Activated naive CD8-positive, alpha-beta T cell treated with anti-CD3 and anti-CD28 coated beads, Interleukin-2, amount 50 U/mL, for 24 hours (primary cell): ENCODE results near the gene OR2T12.
"Not testable (repeated sequence)": the region's sequence is repeated elsewhere in the genome, so short reads cannot be mapped to it uniquely, and the experiment has no call there.

Experiments
- ATAC-seq: fragments of 150-1000 bp; cut with Tn5 transposase; one replicate; pipeline ENCODE4 v1.10.0; 2021
- DNase-seq: peaks from one replicate; pipeline ENCODE4 v3.0.0; 2021
- H3K27ac Mint-ChIP-seq: one replicate; pipeline ENCODE4 v1.8.0; 2021; ENCODE audit warnings: mild to moderate bottlenecking, mixed read lengths
- H3K27me3 Mint-ChIP-seq: one replicate; pipeline ENCODE4 v1.8.0; 2021; ENCODE audit warnings: mixed read lengths
- H3K36me3 Mint-ChIP-seq: one replicate; pipeline ENCODE4 v1.8.0; 2021; ENCODE audit warnings: low read depth, mixed read lengths
- H3K4me1 Mint-ChIP-seq: one replicate; pipeline ENCODE4 v1.8.0; 2021; ENCODE audit warnings: mixed read lengths
- H3K4me3 Mint-ChIP-seq: one replicate; pipeline ENCODE4 v1.8.0; 2021; ENCODE audit warnings: mild to moderate bottlenecking, moderate library complexity, mixed read lengths
- H3K9me3 Mint-ChIP-seq: one replicate; pipeline ENCODE4 v1.8.0; 2021; ENCODE audit warnings: mixed read lengths

Gene OR2T12

GRCh38 chr1:248303324-248303723 is at the start of gene OR2T12:
TSS of gene OR2T12 (minus strand) at chr1:248303424. CDS start at chr1:248295578, 7,846 bp downstream.
- no peak for ATAC-seq
- Mint-ChIP-seq H3K4me1 (no peaks in the 10 kb centered on the region), H3K9me3 (peaks cover 9% of the 10 kb centered on the region), H3K27ac (no peak within 1 kb of the TSS), H3K4me3 (no peak within 1 kb of the TSS), H3K36me3 (no peaks in the 10 kb centered on the region), H3K27me3 (no peaks in the 10 kb centered on the region)
- no peak for DNase-seq

DNA sequence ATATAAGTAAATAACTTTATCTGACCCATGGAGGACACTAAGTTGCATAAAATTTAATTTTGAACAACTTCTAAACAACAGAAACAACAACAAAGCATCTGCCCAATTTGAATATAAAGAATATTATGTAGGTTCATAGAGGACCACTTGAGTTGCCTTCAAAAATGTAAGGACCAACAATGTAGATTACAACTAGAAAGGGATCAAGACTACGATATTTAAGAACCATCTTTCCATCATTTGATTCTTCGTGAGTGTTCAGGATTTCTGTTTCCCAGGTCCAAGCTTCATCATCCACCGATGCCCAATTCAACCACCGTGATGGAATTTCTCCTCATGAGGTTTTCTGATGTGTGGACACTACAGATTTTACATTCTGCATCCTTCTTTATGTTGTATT is 45.3 kb upstream of the OR2T12 start, which contains the start of gene OR14C36:
Gene OR14C36, plus strand, starts transcription at position 301 of the 400 bp plus-strand sequence. Its CDS starts 0 bp downstream, at position 301.
- Mint-ChIP-seq H3K4me1 (no peaks in the 10 kb centered on the region), H3K27ac (no peak within 1 kb of the TSS), H3K36me3 (no peaks in the 10 kb centered on the region), H3K27me3 (peaks cover 10% of the 10 kb centered on the region), H3K9me3 (no peaks in the 10 kb centered on the region), H3K4me3 (no peak within 1 kb of the TSS)
- ATAC-seq, result no peak
- DNase-seq, result no peak

DNA sequence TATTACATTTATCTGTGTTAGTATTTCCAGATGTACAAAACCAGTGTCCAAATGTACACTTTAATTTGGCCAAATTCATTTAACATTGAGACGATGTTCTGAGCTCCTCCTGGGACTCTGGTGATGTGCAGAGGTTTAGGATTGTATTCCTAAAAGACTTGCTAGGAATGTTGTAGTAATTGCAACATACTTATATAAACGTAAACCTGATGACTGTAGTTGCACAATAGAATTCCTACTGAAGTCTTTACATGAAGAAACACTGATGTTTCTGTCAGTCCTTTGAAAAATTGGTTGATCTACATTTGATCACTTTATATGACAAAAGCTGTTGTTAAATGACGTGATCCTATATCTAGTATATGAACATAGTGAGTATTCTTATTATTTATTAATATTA is 40.2 kb upstream of the OR2T12 start:
- Mint-ChIP-seq H3K27me3 (peaks cover 2% of the 10 kb centered on the region), H3K36me3 (no peaks in the 10 kb centered on the region), H3K4me3 (no peak overlapping the region), H3K27ac (no peak overlapping the region), H3K4me1 (no peaks in the 10 kb centered on the region), H3K9me3 (no peaks in the 10 kb centered on the region)
- no peak for DNase-seq
- ATAC-seq, result no peak

DNA sequence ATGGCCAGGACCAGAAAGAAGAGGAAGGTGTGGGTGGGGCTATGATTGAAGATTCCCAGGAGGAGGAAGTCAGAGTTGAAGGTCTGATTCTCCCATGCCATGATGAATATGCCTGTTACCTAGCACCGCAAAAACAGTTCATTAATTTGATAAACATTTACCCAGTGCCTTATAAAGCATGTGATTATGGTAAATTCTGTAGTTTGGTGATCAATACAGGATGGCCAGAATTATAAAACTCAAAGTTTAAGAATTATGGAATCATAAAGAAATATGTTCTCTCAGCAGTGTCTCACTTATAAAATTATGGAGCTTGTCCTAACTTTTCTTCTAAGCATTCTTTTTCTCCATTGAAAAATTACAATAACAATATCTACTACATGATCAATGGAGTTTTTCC is 21.2 kb upstream of the OR2T12 start, which contains the start of gene OR2M7:
Gene OR2M7, minus strand, starts transcription at position 101 of the 400 bp plus-strand sequence. Its CDS starts 0 bp downstream, at position 101.
- Mint-ChIP-seq H3K27ac (no peak within 1 kb of the TSS), H3K27me3 (peaks cover 5% of the 10 kb centered on the region), H3K4me1 (no peaks in the 10 kb centered on the region), H3K9me3 (peaks cover 5% of the 10 kb centered on the region), H3K36me3 (no peaks in the 10 kb centered on the region), H3K4me3 (no peak within 1 kb of the TSS)
- DNase-seq (no peak), ATAC-seq (no peak)

DNA sequence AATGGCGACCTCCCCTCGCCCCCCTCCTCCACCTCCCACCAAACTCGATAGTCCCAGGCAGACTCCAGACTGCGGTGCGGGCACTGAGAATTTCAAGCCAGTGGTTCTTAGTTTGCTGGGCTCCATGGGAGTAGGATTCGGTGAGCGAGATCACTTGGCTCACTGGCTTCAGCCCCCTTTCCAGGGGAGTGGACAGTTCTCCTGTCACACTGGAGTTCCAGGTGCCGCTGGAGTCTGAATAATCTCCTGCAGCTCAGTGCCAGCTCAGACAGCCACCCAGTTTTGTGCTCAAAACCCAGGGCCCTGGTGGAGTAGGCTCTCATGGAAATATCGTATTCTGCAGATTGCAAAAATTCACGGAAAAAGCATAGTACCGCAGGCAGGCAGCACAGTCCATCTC is 13.6 kb upstream of the OR2T12 start:
- H3K9me3 Mint-ChIP-seq, result peaks cover 19% of the 10 kb centered on the region
- H3K27me3 Mint-ChIP-seq, result peaks cover 11% of the 10 kb centered on the region
- no peaks in the 10 kb centered on the region for H3K4me1 Mint-ChIP-seq
- no peak overlapping the region for H3K4me3 Mint-ChIP-seq
- DNase-seq (no peak), ATAC-seq (no peak)
- no peak overlapping the region for H3K27ac Mint-ChIP-seq
- peaks cover 4% of the 10 kb centered on the region for H3K36me3 Mint-ChIP-seq

DNA sequence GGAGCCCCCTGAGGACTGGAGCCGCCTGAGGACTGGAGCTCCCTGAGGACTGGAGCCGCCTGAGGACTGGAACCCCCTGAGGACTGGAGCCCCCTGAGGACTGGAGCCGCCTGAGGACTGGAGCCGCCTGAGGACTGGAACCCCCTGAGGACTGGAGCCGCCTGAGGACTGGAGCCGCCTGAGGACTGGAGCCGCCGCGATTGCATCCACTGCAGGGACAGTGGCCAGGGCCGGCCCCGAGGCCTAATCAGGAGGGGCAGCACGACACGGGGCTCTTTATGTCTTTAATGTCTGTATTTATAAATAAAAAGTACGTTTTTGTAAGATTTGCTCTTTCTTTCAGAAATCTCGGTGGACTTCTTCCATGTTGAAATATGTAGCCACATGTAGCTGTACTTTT is 3.5 kb upstream of the OR2T12 start:
- H3K36me3 Mint-ChIP-seq, H3K27me3 Mint-ChIP-seq, H3K9me3 Mint-ChIP-seq, ATAC-seq, H3K4me1 Mint-ChIP-seq, H3K27ac Mint-ChIP-seq, H3K4me3 Mint-ChIP-seq, DNase-seq: not testable (repeated sequence)

DNA sequence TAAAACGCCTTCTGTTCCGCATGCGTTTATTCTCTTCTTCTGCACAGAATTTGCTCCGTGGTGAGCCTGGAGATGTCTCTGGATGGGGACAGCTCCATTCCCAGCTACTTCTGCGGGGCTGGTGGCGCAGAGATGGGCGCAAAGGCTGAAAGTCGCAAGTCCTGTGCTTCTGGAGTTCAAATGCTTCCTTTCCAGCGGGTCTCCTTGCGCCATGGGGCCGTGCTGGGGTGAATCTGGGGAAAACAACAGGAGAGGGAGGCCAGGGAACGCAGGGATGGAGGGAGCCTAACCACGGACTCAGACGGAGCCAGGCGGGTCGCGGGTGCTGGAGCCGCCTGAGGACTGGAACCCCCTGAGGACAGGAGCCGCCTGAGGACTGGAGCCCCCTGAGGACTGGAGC is 2.9 kb upstream of the OR2T12 start:
- no peak overlapping the region for H3K4me3 Mint-ChIP-seq
- H3K9me3 Mint-ChIP-seq, result no peaks in the 10 kb centered on the region

DNA sequence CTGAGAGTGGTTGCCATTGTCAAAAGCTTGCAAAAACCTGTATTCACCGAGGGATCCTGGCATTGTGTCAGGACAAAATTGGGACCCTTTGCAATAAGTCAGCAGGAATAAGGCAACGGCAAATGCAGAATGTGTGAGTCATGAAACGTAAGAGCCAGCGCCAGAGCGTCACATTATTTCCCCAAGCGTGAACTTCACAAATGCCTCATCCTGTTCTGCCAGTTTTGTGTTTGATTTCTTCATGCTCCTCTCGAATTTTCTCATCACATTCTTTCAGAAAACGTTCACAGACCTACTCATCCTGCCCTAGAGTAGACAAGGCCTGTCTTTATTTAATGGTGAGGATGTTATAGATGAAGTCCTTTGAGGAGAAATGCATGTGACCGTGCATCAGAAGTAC is 2.4 kb upstream of the OR2T12 start:
- not testable (repeated sequence) for H3K4me3 Mint-ChIP-seq, H3K27ac Mint-ChIP-seq, H3K4me1 Mint-ChIP-seq, ATAC-seq, H3K9me3 Mint-ChIP-seq, H3K36me3 Mint-ChIP-seq, DNase-seq, H3K27me3 Mint-ChIP-seq

More for the DNA sequence above, 2.9 kb upstream of the OR2T12 start:
- Mint-ChIP-seq H3K4me1 (no peaks in the 10 kb centered on the region), H3K27ac (no peak overlapping the region), H3K36me3 (no peaks in the 10 kb centered on the region), H3K27me3 (no peaks in the 10 kb centered on the region)
- DNase-seq (no peak), ATAC-seq (no peak)

DNA sequence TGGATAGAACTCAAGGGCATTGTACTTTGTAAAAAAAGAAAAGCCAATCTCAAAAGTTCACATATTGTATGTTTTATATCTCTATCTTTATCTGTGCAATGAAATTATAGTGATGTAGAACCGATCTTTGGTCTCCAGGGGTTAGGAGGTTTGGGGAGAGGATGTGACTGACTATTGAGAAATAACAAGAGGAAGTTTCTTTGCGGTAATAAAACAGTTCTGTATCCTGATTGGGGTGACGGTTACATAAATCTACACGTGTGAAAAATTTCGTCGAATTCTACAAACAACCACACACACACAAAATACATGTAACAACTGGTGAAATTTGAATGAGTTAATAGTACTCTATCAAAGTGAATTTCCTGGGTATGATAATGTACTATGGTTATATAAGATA is 14.8 kb downstream of the OR2T12 start:
- H3K27me3 Mint-ChIP-seq, result no peaks in the 10 kb centered on the region
- H3K4me1 Mint-ChIP-seq, result no peaks in the 10 kb centered on the region
- no peak overlapping the region for H3K4me3 Mint-ChIP-seq
- no peaks in the 10 kb centered on the region for H3K36me3 Mint-ChIP-seq
- H3K9me3 Mint-ChIP-seq, result no peaks in the 10 kb centered on the region
- DNase-seq, result no peak
- ATAC-seq, result no peak
- H3K27ac Mint-ChIP-seq, result no peak overlapping the region

GRCh38 chr1:248277876-248278275 is 25.3 kb downstream of the OR2T12 start, which contains the start of gene OR2T33:
TSS of gene OR2T33 (minus strand) at chr1:248277976. CDS start at chr1:248273814, 4,162 bp downstream.
- no peak for ATAC-seq
- DNase-seq, result no peak
- Mint-ChIP-seq H3K36me3 (no peaks in the 10 kb centered on the region), H3K27ac (no peak within 1 kb of the TSS), H3K27me3 (no peaks in the 10 kb centered on the region), H3K4me3 (no peak within 1 kb of the TSS), H3K9me3 (no peaks in the 10 kb centered on the region), H3K4me1 (no peaks in the 10 kb centered on the region)

GRCh38 chr1:248273225-248273624 is 30.0 kb downstream of the OR2T12 start:
- H3K9me3 Mint-ChIP-seq, H3K27ac Mint-ChIP-seq, ATAC-seq, H3K36me3 Mint-ChIP-seq, H3K4me3 Mint-ChIP-seq, DNase-seq, H3K27me3 Mint-ChIP-seq, H3K4me1 Mint-ChIP-seq: not testable (repeated sequence)

DNA sequence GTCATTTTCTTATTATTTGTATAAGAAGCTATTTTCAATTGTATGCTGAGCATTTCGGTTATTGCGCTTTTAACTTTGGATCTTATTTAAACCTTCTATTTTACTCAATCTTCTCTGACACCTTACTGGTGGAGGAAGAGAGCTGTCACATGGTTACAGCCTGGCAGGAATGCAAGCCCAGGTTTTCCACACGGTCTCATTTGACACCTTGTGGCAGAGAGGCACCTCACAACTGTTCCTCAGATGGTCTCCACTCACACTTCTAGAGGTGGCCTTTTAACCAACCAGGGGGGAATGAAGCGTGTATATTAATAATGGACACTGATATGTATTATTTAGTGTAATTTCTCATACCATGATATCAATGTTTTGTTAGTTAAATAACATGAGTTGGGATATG is 35.0 kb downstream of the OR2T12 start:
- ATAC-seq, result no peak
- H3K4me1 Mint-ChIP-seq, result no peaks in the 10 kb centered on the region
- H3K27me3 Mint-ChIP-seq, result peaks cover 4% of the 10 kb centered on the region
- DNase-seq, result no peak
- H3K4me3 Mint-ChIP-seq, result no peak overlapping the region
- peaks cover 5% of the 10 kb centered on the region for H3K9me3 Mint-ChIP-seq
- no peak overlapping the region for H3K27ac Mint-ChIP-seq
- no peaks in the 10 kb centered on the region for H3K36me3 Mint-ChIP-seq

DNA sequence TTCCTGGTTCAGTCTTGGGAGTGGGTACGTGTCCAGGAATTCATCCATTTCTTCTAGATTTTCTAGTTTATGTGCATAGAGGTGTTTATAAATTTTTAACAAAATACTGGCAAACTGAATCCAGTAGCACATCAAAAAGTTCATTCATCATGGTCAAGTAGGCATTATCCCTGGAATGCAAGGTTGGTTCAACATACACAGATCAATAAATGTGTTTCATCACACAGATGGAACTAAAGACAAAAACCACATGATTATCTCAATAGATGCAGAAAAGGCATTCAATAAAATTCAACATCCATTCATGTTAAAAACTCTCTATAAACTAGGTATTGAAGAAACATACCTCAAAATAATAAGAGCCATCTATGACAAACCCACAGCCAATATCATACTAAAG is 43.9 kb downstream of the OR2T12 start:
- ATAC-seq, H3K27ac Mint-ChIP-seq, H3K36me3 Mint-ChIP-seq, H3K4me1 Mint-ChIP-seq, H3K27me3 Mint-ChIP-seq, DNase-seq, H3K4me3 Mint-ChIP-seq: not testable (repeated sequence)
- peaks cover 17% of the 10 kb centered on the region for H3K9me3 Mint-ChIP-seq

GRCh38 chr1:248243204-248243603 is 60.0 kb downstream of the OR2T12 start:
- peak; percentile 7 for DNase-seq
- no peak overlapping the region for H3K4me3 Mint-ChIP-seq
- H3K4me1 Mint-ChIP-seq, result peaks cover 2% of the 10 kb centered on the region
- no peaks in the 10 kb centered on the region for H3K36me3 Mint-ChIP-seq
- H3K27me3 Mint-ChIP-seq, result peaks cover 11% of the 10 kb centered on the region
- no peaks in the 10 kb centered on the region for H3K9me3 Mint-ChIP-seq
- no peak for ATAC-seq
- no peak overlapping the region for H3K27ac Mint-ChIP-seq
